GM18520 (cell line): ENCODE data around the gene KIF21A.

Source experiments
- ATAC-seq: cut with Tn5 transposase; IDR thresholded peaks from one replicate; pipeline ENCODE4 v1.9.1; 2021; ENCODE audit not compliant: unreplicated experiment

Gene KIF21A

DNA sequence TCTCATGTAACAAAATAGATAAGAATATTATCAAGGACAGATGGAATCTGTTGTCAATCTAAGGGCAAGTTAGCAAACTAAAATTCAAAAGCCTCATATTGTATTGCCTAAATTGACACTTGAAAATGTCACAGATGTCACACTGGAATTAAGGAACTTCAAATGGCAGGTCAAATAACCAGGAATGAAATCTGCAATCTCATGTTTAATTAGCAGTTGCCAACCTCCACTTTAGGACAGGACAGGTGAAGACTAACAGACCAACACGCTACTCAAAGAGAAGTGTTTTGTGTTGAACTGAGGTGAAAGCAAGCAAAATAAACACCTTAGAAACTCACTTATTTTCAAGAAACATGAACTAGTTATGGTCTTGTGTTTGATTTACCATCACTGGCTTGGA, 11.1 kb downstream of the KIF21A start:
- ATAC-seq = no peak

DNA sequence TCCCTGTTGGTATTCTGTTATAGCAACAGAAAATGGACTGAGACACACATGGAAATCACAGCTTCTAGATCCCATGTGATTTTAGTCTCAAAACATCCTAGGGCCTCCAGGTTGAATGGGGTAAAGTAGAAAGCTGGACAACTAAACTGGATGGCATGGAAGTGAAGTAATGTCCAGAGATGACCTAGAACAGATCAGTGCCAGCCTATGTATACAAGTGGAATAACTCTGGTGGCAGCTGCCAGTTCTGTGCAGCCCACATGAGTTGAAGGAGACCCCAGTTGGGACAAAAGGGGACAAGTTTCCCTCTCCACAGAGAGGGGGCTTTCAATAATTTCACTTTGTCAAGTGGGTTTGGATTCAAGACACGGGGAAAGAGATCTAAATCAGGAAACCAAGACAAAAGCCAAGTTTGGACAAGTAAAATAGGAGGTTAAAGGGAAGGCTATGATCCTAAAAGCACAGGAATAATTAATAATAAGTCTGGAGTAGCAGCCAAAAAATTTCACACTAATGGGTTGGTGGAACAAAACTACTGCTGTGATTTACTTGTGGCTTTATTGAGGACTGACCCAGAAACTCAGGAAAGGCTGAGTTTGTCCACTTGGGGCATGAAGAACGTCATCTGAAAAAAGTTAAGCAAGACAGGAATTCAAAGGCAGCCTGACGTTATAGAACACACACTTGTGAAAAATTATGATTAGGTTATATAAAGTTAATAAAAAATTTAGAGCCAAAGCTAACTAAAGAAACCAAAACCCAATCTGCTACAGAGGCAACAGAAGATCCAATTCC, 11.7 kb downstream of the KIF21A start:
- ATAC-seq = no peak

- ATAC-seq = no peak
Measured at GRCh38 chr12:39429809-39430208, 13.1 kb downstream of the KIF21A start.

DNA sequence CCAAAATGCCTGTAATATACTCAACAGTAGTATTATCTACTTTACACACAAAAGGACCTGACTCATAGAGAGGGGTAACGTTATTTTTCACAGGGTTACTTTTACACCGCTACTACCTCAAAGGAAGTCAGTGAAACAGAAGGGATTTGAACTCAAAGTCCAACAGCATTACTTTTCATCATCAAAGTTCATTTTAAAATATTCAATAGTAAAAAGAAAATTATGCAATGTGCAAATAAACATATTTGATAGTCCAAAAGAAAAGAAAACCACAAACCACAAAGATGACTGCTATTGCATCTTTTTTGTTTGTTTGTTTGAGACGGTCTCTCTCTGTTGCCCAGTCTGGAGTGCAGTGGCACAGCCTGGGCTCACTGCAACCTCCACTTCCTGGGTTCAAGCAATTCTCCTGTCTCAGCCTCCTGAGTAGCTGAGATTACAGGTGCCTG, 15.5 kb downstream of the KIF21A start:
- no peak for ATAC-seq

DNA sequence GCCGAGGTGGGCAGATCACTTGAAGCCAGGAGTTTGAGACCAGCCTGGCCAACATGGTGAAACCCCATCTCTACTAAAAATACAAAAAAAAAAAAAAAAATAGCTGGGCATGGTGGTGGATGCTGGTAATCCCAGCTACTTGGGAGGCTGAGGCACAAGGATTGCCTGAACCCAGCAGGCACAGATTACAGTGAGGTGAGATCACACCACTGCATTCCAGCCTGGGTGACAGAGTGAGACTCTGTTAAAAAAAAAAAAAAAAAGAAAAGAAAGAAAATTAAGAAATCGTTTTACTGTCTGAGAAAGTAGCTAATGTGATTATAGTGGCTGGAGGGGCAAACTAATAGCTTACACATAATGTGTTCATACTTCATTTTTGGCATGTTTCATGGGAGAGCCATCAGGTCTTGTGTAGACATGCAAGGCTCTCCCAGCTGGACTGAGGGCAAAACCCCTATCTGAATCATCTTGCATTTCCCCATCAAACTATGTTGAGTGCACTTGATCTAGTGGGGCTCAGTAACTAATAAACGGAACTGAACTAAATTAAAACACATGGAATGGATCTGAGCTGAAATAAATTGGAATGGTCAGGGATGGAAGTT, 16.2 kb downstream of the KIF21A start:
- no peak for ATAC-seq

GRCh38 chr12:39420043-39420442, 22.9 kb downstream of the KIF21A start:
- ATAC-seq = no peak

DNA sequence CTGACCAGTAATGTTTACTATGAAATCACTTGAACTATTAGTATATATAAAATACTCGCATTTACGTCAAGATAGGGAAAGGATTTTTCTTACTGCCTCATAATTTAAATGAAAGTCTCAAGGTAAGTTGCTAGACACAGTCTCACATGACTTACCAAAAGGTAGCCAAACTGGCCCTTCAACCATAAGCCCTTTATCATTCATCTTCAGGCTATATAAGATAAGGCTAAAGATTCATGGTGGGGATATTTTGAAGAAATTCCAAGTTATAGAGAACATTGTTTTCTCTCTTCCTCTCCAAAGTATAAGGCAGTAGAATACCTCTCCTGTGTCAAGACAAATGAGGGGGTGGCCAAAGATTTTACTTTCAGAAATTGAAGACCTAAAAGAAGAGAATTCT, 23.4 kb downstream of the KIF21A start:
- no peak for ATAC-seq

DNA sequence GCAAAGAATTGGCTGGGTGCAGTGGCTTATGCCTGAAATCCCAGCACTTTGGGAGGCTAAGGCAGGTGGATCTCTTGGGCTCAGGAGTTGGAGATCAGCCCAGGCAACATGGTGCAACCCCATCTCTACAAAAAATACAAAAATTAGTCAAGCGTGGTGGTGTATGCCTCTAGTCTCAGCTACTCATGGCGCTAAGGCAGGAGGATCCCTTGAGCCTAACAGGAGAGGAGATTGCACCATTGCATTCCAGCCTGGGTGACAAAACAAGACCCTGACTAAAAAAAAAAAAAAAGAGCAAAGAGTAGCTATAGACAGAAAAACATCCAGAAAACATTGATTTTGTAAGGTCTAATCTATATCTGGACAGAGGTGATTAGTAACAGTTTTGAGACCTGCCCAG, 25.0 kb downstream of the KIF21A start:
- no peak for ATAC-seq

DNA sequence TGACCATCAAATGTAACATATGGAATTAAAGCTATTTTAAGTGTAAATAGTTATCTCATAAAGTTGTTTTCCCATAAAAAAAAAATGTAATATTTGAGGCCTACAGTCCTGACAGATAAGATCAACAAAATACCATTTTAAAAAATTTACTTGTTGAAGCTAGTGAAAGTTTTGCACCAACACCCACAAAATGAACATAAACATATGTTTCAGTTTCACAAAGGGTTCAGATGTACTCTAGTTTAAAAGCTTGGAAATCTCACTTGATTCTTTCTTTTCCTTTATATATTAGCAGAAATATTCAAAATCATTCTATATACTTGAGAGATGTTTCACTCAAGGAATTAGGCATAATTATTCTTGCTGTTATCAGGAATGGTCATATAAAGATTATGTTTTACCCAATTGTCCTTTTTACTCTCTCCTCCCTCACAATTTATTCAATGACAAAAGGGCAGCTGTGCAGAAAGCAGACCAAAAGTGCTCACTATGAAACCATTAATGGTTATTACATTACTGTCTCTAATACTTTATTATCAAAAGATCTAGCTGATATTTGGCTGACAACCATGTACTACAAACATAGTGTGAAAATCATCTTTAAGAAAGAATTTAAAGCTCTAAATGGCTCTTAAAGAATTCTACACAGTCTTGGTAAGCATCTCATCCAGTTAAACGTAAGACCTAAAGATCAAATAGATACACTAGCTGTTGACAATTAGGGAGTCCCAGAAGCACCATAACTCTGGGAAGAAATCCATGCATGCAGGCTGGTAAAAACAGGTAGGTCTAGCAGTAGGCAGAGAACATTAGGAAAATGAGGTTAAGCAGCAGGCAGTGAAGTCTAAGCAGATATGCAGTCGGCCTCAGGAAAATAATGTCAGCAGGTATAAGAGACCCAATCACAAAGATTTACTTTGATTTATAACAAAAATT, 28.8 kb downstream of the KIF21A start:
- no peak for ATAC-seq

DNA sequence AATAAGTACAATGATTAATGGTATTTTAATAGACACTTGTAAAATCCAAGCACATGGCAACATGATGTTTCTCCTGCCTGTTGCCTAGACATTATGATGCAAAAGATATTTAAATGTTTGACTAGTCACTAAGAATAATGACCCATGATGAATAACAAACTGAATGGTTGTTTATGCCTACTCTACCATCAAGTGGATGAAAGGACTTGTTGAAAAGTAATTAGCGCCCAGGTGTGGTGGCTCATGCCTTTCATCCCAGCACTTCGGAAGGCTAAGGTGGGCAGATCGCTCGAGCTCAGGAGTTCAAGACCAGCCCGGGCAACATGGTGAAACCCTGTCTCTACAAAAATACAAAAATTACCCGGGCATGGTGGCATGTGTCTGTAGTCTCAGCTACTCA, 30.7 kb downstream of the KIF21A start:
- no peak for ATAC-seq

DNA sequence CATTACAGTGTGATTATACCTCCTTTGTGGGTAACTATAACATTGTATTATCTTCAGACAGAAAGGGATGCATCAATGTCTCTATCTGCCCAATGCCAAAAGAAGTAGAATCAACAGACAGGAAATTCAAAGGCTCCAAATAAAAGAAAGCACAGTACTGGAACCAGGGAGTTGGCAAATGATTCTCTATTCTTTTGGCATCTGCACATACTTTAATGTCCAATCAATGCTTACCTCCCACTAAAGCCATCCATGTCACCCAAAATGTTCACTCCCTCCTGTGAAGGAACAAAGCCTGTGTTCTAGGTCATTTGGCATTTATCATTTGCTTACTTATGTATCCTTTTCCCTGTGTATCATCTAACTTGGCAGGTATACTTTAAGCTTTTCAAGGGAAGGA, 36.7 kb downstream of the KIF21A start:
- no peak for ATAC-seq

GRCh38 chr12:39405580-39405979, 37.3 kb downstream of the KIF21A start:
- ATAC-seq = no peak

DNA sequence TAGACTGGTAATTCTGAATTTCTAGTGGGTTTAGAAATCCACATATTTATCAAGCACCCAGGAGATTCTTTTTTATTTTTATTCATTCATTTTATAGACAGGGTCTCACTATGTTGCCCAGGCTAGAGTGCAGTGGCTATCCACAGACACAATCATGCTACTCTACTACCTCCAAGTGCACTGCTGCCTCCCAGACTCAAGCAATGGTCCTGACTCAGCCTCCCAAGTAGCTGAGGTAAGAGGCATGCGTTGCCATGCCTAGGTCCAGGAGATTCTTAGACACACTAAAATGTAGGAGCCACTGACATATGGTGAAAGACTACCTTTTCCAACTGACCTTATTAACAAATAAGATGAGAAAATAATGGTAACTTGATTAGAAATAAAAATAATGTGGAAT, 38.9 kb downstream of the KIF21A start:
- ATAC-seq = no peak

GRCh38 chr12:39403376-39403775, 39.5 kb downstream of the KIF21A start:
- ATAC-seq = no peak

GRCh38 chr12:39402922-39403321, 40.0 kb downstream of the KIF21A start:
- ATAC-seq = peak; percentile 59

DNA sequence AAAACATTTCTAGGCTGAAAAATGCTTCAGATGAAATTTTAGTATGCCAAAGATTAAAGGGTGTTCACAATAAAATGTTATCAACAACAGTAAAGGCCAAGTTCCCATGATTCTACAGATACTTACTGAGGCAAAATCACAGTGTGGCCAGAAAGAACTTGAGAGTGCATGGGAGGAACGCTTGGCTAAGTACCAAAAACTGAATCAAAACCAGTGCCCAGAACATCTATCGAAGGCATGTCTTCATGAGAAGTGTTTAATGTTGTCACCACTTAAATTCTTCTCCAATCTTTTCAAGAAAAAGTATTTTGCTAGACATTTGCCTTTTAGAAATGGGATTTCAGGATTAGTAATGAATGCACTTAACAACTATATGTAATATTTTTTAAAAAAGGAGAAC, 41.5 kb downstream of the KIF21A start:
- no peak for ATAC-seq

GRCh38 chr12:39395866-39396265, 47.1 kb downstream of the KIF21A start:
- no peak for ATAC-seq

DNA sequence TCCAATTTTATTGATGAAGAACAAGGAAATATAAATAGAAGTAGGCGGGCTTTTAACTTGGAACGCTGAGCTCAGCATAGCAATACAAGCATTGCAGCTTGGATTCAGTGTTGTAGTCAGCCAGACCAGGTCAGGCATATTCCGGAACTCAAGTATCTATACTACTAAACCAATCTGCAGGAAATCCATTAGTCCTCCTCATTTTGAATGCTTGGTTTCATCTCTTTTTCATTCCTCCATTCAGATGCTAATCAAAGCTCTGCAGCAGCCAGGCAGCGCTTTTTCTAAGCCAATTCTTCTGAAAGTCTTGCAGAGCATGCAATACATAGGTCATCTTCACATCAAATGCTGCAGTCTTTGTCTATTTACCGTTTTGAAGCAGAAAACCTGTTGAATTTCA, 49.0 kb downstream of the KIF21A start:
- no peak for ATAC-seq

- no peak for ATAC-seq
Measured at GRCh38 chr12:39393179-39393578, 49.7 kb downstream of the KIF21A start.

DNA sequence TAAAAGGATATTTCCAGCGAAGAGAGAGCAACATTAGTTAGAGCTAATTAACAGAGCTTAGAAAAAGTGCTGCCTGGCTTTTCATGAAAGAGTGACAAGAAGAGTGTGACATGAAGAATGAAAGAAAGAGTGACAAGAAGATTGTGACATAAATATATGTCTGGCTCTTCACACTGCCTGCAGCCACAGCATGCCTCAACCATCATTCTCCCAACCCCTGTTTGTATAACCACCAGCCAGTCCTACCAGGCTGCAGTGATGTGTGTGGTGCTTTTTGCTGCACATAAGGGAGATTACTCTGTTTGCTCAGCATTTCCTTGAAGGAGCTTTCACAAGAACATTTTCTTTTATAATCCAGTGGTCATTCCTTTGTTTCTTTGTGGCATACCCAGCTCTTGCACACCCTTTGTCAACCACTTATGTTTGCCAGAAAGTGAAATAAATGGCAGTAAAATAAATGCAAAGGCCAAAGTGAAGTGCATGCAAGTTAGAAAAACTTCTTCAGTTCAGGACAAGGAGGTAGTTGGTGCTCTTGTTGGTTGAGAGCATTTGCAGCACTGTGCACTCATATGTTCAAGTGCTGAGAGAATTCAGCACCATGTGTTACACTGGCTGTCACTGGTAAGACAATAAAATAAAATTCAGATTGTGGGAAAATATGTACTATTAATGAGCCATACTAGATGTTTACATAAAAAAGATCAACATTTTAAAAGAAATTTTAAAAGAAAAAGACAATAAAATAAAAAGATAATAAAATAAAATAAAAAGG, 50.6 kb downstream of the KIF21A start:
- ATAC-seq = no peak

GRCh38 chr12:39390752-39391151, 52.2 kb downstream of the KIF21A start:
- ATAC-seq = no peak
